GM12874 (cell line): ENCODE data around the gene CX3CL1.

Experiments used
- TF ChIP-seq, protein P1 (sequence below): IDR thresholded peaks from 2 replicates; pipeline ENCODE4 v1.5.1; 2011; ENCODE audit warnings: low read depth, mild to moderate bottlenecking, control low read depth, low read length, moderate library complexity; ENCODE audit not compliant: insufficient read depth

CX3CL1 gene

DNA sequence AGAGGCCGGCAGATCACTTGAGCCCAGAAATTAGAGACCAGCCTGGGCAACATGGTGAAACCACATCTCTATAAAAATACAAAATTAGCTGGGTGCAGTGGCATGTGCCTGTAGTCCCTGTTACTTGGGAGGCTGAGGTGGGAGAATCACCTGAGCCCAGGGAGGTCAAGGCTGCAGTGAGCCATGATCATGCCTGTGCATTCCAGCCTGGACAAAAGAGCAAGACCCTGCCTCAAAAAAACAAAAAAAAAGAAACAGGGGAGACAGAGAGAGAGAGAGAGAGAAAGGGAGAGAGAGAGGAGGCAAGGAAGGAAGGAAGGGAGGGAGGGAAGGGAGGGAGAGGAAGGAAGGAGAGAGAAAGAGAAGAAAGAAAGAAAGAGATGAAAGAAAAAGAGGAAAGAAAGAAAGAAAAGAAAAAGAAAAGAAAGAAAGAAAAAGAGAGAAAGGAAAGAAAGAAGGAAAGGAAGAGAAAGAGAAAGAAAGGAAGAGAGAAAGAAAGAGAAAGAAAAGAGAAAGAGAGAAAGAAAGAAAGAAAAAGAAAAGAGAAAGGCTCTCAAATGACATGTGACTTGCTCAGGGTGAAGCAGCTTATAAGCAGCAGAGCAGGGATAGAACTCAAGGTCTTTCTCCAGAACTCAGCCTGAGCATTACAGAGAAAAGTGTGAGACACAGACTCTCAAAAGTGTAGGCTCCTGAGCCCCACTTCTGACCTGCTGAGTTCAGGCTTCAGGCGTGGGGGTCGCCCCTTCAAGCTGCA lies 15.5 kb downstream of the CX3CL1 start:
- TF ChIP-seq, protein P1, sequence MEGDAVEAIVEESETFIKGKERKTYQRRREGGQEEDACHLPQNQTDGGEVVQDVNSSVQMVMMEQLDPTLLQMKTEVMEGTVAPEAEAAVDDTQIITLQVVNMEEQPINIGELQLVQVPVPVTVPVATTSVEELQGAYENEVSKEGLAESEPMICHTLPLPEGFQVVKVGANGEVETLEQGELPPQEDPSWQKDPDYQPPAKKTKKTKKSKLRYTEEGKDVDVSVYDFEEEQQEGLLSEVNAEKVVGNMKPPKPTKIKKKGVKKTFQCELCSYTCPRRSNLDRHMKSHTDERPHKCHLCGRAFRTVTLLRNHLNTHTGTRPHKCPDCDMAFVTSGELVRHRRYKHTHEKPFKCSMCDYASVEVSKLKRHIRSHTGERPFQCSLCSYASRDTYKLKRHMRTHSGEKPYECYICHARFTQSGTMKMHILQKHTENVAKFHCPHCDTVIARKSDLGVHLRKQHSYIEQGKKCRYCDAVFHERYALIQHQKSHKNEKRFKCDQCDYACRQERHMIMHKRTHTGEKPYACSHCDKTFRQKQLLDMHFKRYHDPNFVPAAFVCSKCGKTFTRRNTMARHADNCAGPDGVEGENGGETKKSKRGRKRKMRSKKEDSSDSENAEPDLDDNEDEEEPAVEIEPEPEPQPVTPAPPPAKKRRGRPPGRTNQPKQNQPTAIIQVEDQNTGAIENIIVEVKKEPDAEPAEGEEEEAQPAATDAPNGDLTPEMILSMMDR: no peak

DNA sequence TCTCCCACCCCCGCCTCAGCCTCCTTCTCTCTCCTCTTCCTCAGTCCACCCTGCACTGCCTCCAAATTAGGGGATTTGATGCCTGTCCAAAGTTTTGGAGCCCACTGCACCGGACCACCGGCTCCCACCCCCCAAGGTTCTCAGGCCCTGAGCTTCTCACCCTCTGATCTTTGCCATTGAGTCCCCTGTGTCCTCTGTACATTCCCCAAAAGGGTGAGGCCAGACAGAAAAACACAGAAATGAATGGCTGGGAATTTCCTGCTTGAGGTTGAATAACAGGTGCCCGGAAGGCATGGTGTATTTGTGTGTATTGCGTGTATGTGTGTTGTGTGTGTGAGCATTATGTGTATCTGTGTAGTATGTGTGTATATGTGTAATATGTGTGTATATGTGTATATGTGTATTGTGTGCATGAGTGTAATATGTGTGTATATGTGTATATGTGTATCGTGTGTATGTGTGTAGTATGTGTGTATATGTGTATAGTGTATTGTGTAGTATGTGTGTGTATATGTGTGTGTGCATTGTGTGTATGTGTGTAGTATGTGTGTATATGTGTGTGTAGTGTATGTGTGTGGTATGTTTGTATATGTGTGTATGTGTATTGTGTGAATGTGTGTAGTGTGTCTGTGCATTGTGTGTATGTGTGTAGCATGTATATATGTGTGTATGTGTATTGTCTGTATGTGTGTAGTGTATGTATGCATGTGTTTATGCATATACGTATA lies 16.2 kb downstream of the CX3CL1 start:
- TF ChIP-seq, protein P1: no peak

DNA sequence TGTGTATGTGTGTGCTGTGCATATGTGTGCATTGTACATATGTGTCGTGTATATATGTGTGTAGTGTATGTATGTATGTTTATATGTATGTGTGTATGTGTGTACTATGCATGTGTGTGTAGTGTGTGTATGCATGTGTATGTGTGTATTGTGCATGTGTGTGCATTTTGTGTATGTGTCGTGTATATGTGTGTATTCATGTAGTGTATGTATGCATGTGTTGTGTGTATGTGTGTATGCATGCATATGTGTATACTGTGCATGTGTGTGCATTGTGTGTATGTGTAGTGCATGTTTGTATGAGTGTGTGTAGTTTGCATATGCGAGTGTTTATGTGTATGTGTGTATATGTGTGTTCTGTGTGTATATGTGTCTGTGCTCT lies 16.8 kb downstream of the CX3CL1 start:
- TF ChIP-seq, protein P1: no peak

DNA sequence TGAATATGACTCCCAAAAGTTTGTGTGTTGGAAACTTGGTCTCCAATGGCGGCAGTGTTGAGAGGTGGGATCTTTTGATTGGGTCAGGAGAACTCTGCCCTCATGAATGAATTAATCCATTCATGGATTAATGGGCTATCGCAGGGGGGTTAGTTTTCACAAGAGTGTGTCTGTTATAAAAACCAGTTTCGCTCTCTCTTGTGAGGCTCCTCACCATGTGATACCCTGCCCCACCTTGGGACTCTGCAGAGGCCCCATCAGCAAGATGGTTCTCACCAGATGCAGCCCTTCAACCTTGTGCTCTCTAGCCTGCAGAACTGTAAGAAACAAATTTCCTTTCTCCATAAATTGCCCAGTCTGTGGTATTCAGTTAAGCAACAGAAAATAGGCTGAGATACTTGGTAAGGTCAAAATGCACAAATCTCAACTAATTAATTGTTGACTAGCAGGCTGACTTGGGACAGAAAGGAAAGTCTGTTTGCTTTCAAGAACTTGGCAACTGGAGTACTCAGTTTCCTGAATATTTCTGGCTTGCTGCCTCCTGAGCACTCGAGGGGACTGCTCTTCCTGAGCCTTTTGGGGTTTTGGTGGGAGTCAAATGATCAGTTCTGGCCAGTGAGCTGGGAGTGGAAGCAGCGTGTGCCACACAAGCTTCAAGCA lies 18.5 kb downstream of the CX3CL1 start:
- TF ChIP-seq, protein P1: no peak

DNA sequence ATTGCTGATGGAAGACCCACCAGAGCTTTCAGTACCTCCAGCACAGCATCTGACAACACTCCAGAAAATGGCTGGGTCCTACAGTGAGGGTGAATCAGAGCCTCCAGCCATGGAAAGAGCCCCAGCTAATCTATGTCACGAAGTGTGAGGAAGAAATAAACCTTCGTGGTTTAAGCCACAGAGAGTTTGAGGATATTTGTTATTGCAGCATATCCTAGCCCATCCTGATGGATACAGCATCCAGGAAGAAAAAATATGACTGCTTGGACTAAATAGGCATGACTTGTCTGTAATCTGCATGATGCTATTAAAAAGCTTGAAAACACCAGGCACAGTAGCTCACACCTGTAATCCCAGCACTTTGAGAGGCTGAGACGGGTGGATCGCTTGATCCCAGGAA lies 19.0 kb downstream of the CX3CL1 start:
- TF ChIP-seq, protein P1: no peak

DNA sequence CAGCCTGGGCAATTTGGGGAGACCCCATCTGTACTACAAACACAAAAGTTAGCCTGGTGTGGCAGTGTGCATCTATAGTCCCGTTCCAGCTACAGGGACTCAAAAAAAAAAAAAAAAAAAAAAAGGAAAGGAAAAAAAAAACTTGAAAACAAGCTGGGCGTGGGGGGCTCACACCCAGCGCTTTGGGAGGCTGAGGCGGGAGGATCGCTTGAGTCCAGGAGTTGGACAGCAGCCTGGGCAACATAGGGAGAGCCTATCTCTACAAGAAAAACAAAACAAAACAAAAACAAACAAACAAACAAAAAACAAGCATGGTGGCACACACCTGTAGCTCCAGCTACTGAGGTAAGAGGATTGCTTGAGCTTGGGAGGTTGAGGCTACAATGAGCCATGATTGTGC lies 19.4 kb downstream of the CX3CL1 start:
- TF ChIP-seq, protein P1: no peak

DNA sequence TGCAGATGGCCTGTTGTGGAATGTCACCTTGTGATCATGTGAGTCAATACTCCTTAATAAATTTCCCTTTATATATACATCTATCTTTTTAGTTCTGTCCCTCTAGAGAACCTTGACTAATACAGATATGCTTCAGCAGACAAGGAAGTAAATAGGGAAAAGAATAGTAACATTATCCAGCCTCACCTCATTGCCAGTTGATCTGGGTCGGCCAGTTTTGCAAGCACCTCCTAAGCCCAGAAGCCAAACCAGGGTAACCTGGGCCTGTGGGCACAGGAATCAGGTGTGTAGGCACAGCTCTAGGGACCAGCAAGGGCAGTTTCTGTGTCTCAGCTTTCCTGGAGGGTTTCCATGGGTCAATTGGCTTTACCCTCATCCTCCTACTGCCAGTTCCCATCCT lies 20.4 kb downstream of the CX3CL1 start:
- TF ChIP-seq, protein P1: no peak
